ENCODE measurements around the gene COL2A1.

DNA sequence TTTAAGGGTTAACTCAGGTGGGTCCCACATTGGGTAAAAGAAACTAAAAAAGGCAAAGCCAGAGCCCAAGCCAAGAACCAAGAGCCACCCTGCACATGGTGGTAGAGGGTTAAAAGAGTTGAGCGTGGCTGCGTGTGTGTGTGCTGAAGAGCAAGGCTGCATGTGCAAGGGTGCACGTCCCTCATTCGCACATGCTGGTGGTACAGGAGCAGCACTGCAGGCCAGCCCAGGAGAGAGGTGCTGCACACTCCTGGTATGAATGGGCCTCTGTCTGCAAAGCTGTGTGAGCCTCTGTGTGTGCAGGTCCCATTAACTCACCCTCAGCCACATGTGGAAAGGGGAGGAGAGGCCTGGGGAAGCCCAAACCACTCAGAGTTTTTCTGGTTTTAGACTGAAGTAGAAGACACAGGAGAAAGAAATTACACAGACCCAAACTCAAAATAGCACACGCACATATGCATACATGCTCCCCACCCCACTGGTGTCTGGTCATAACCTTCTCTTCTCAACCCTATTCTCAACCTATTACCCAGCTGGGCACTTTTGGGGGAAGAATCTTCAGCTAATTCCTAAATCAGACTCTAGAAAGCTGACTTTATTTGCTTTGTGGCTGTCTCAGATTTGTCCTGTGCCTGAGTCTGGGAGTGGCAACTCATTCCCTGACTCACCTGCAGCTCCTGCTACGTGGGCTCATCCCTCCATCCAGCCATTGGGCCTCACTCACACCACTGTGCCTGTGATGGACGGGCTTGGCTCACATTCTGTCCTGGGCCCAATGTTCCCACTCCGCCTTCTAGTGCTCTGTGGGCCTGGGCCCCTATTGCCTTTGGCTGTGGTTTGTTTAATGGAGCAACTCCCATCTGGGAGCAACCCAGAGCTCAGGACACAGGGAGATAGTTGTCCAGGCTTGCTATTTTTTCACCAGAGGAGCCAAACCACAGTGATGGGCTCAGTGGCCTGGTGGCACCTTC lies 30.8 kb upstream of the COL2A1 start:
- TF ChIP-seq CTCF (IDR thresholded peaks at IDR 0.05), result no peak
- TF ChIP-seq POLR2A (IDR thresholded peaks at IDR 0.05), result no peak
